GM19463 (cell line): ENCODE results near the gene OR9A4.
"Not testable (repeated sequence)": the region's sequence is repeated elsewhere in the genome, so short reads cannot be mapped to it uniquely, and the experiment has no call there.

Experiments
- ATAC-seq: cut with Tn5 transposase; IDR thresholded peaks from one replicate; pipeline ENCODE4 v1.9.1; 2021; ENCODE audit warnings: mild to moderate bottlenecking, moderate library complexity; ENCODE audit not compliant: unreplicated experiment

Gene OR9A4

GRCh38 chr7:141916099-141916498, at the start of gene OR9A4:
Gene OR9A4 (plus strand): TSS chr7:141916399. CDS start chr7:141918876, 2,477 bp downstream.
- no peak for ATAC-seq

- no peak for ATAC-seq
Measured at GRCh38 chr7:141866974-141867373, 49.2 kb upstream of the OR9A4 start.

- ATAC-seq = no peak
Measured at GRCh38 chr7:141872931-141873330, 43.3 kb upstream of the OR9A4 start.

GRCh38 chr7:141874787-141875186, 41.4 kb upstream of the OR9A4 start:
- no peak for ATAC-seq

- ATAC-seq = no peak
Measured at GRCh38 chr7:141875453-141875852, 40.7 kb upstream of the OR9A4 start.

GRCh38 chr7:141876371-141876770, 39.8 kb upstream of the OR9A4 start:
- ATAC-seq = no peak

GRCh38 chr7:141877365-141877764, 38.8 kb upstream of the OR9A4 start:
- ATAC-seq = no peak

- ATAC-seq = no peak
Measured at GRCh38 chr7:141880960-141881359, 35.2 kb upstream of the OR9A4 start.

- peak; percentile 84 for ATAC-seq
Measured at GRCh38 chr7:141884539-141885225, 31.5 kb upstream of the OR9A4 start.

- ATAC-seq = no peak
Measured at GRCh38 chr7:141889321-141889720, 26.9 kb upstream of the OR9A4 start.

- ATAC-seq = no peak
Measured at GRCh38 chr7:141891336-141891735, 24.9 kb upstream of the OR9A4 start.

GRCh38 chr7:141899366-141899765, 16.8 kb upstream of the OR9A4 start:
- not testable (repeated sequence) for ATAC-seq

GRCh38 chr7:141906285-141906684, 9.9 kb upstream of the OR9A4 start:
- ATAC-seq = no peak

- no peak for ATAC-seq
Measured at GRCh38 chr7:141911391-141911790, 4.8 kb upstream of the OR9A4 start.

GRCh38 chr7:141915565-141915964, 634 bp upstream of the OR9A4 start:
- peak; percentile 66 for ATAC-seq

- no peak for ATAC-seq
Measured at GRCh38 chr7:141920281-141920680, 4.1 kb downstream of the OR9A4 start.

GRCh38 chr7:141928146-141928844, 12.1 kb downstream of the OR9A4 start:
- no peak for ATAC-seq

- ATAC-seq = no peak
Measured at GRCh38 chr7:141928845-141929195, 12.6 kb downstream of the OR9A4 start.

- ATAC-seq = no peak
Measured at GRCh38 chr7:141930211-141930610, 14.0 kb downstream of the OR9A4 start.

GRCh38 chr7:141941075-141941474, 24.9 kb downstream of the OR9A4 start:
- no peak for ATAC-seq

- no peak for ATAC-seq
Measured at GRCh38 chr7:141943846-141944245, 27.6 kb downstream of the OR9A4 start.

GRCh38 chr7:141944811-141945210, 28.6 kb downstream of the OR9A4 start:
- ATAC-seq = no peak

GRCh38 chr7:141945356-141945755, 29.2 kb downstream of the OR9A4 start:
- no peak for ATAC-seq
